GM12874 (cell line): ENCODE measurements around the gene SPINT3.

Experiments
- CTCF ChIP-seq: IDR thresholded peaks from 2 replicates; pipeline ENCODE4 v1.5.1; 2011; ENCODE audit warnings: low read depth, mild to moderate bottlenecking, control low read depth, low read length, moderate library complexity; ENCODE audit not compliant: insufficient read depth

Gene SPINT3

DNA sequence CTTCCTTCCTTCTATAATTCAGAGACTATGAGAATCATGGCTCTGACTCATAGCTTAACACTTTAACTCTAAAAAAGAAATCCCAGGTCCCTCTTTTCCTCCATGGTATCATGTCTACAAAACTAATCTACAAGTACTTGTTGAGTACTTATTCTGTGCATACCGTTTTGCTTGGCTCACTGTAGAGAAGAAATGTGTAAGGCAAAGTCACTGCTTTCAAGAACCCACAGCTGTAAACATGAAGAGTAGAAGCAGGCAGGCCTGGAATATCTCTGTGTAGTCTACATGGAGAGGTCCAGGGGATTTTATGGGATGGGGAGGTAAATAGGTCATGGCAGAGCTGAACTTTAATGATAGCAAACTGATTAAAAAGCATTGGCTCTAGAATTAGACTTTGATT lies 13.8 kb downstream of the SPINT3 start:
- no peak for TF ChIP-seq CTCF

GRCh38 chr20:45500022-45500421 lies 15.4 kb downstream of the SPINT3 start:
- no peak for TF ChIP-seq CTCF

GRCh38 chr20:45497971-45498494 lies 17.4 kb downstream of the SPINT3 start:
- no peak for TF ChIP-seq CTCF

DNA sequence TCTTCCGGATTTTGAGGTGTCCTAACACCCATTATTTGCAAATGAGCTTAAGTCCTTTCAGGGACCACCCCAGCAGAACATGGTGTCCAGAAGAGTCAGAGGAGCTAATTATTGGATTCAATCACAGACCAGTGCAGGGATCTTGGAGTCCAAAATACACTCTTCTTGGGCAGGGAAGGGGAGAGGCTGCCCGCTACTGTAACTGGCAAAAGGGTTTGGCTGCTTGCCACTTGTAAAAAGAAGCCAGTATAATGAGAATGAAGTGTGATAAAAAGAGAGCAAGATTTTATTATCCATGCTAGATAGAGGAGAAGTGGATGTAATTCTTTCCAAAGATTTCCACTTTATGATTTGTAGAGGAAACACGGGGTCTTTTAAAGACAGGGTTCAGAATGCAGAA lies 19.3 kb downstream of the SPINT3 start:
- no peak for TF ChIP-seq CTCF

DNA sequence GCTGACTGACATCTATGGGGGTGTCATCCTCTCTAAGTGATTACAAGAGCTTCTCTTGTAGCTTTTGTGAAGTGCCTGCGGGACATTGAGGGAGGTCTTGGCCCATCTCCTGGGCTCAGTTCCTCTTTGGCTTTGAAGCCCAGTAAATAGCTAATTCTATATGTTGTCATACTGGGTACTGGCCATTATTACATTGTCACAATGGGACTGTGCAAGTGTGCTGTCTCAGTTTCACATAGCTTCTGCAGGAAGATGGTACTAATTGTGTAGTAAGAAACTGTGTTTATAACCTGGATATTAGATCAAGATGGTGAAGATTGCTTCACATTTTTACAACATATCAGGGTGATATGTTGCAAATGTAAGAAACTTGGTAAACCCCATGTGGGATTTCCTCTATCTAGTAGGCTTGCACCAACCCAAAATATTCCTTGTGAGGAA lies 19.9 kb downstream of the SPINT3 start:
- no peak for TF ChIP-seq CTCF

DNA sequence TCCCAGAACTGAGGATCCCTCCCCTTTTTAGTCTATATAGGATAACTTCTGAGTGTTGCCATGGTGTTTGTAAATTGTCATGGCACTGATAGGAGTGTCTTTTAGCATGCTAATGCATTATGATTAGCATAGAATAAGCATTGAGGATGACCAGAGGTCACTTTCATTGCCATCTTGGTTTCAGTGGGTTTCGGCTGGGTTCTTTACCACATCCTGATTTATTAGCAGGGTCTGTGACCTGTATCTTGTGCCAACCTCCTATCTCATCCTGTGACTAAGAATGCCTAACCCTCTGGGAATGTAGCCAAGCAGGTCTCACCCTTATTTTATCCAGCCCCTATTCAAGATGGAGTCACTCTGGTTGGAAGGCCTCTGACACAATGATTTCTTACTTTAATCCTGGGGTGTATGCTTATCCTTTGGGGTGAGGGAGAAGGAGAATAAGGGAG lies 26.3 kb downstream of the SPINT3 start:
- no peak for TF ChIP-seq CTCF

GRCh38 chr20:45487231-45487635 lies 28.2 kb downstream of the SPINT3 start:
- TF ChIP-seq CTCF, result no peak

DNA sequence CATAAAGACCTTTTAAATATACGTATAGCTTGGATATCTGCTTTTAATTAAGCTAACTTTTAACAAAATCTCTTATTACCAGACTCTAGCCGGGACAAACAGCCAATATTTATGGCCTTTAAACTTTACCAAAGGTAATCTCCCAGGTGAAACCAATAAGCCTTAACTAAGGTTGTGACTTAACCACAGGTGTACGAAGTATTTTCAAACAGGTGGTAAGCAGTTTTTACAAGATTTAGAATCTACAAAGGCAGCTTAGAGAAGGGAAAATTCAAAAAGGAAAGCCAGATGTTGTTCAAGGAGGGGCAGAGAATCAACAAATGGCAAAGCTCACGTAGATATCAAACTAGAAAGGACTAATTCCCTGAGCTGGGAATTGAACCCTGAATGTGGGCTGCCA lies 30.0 kb downstream of the SPINT3 start:
- TF ChIP-seq CTCF, result no peak
